H1 (cell line): ENCODE measurements around the gene FAM186B. TPM values are rescaled to one million over a fixed set of nuclear protein-coding genes. Genes with fewer than 3 reads are reported as not detected.

Experiments used
- CTCF ChIA-PET: fragments of 300-600 bp; sonication (Branson Sonifier 250); formaldehyde crosslinking; loops from one replicate; lab custom pipeline; 2021; ENCODE audit not compliant: partially characterized antibody; lab: Charles Lee
- POLR2A ChIA-PET: fragments of 300-600 bp; sonication (Branson Sonifier 250); formaldehyde crosslinking; loops from one replicate; lab custom pipeline; 2021; ENCODE audit warnings: inconsistent platforms; ENCODE audit not compliant: partially characterized antibody; lab: Charles Lee
- DNase-seq, 2 experiments: peaks; one replicate each; pipeline versions ENCODE4 v3.0.0 to v3.0.0-alpha.2; 2010 to 2022; ENCODE audit warnings: low spot score in 2 of 2, low read depth in 1 of 2, mixed read lengths in 1 of 2
- FAIRE-seq: peaks from 2 replicates; lab custom pipeline; 2011; peaks lifted over from hg19 to GRCh38; lab: Jason Lieb, UNC
- H2AFZ ChIP-seq: 2 replicates; pipeline ENCODE4 v1.8.1; 2012; ENCODE audit warnings: low read length, inconsistent platforms
- H2AK5ac ChIP-seq: 2 replicates; pipeline ENCODE4 v1.6.1; 2013; ENCODE audit warnings: low read depth, low read length
- H2BK120ac ChIP-seq: replicated peaks from 2 replicates; pipeline ENCODE3; 2013; ENCODE audit warnings: low read depth, low read length, inconsistent platforms
- H2BK12ac ChIP-seq: 2 replicates; pipeline ENCODE4 v1.6.1; 2013; ENCODE audit warnings: low read depth, low read length
- H2BK15ac ChIP-seq: 2 replicates; pipeline ENCODE4 v1.6.1; 2013; ENCODE audit warnings: low read length
- H2BK20ac ChIP-seq: 2 replicates; pipeline ENCODE4 v1.6.1; 2013; ENCODE audit warnings: low read length
- H2BK5ac ChIP-seq: 2 replicates; pipeline ENCODE4 v1.6.1; 2013; ENCODE audit warnings: low read depth, low read length
- H3K14ac ChIP-seq: 2 replicates; pipeline ENCODE4 v1.6.1; 2013; ENCODE audit warnings: inconsistent platforms; ENCODE audit not compliant: insufficient read length
- H3K18ac ChIP-seq: 2 replicates; pipeline ENCODE4 v1.6.1; 2013; ENCODE audit warnings: low read length; ENCODE audit errors: extremely low read depth
- H3K23ac ChIP-seq: 2 replicates; pipeline ENCODE4 v1.6.1; 2013; ENCODE audit warnings: inconsistent platforms; ENCODE audit not compliant: insufficient read length
- H3K23me2 ChIP-seq: 2 replicates; pipeline ENCODE4 v1.6.1; 2013; ENCODE audit warnings: low read depth, low read length
- H3K27ac ChIP-seq: 2 replicates; pipeline ENCODE4 v1.6.1; 2011; ENCODE audit warnings: low read depth, low read length, inconsistent platforms
- H3K27me3 ChIP-seq, 4 experiments: replicated peaks in 1 of 4; 1 replicate in 1 of 4; 2 replicates in 3 of 4; pipeline versions ENCODE4 v1.6.1 to v1.8.1; 2011 to 2013; ENCODE audit warnings: low read length in 3 of 4, mild to moderate bottlenecking in 3 of 4, inconsistent platforms in 2 of 4, mixed read lengths in 2 of 4, moderate library complexity in 1 of 4; ENCODE audit not compliant: control insufficient read depth in 3 of 4, insufficient read depth in 3 of 4; ENCODE audit errors: extremely low read depth in 1 of 4
- H3K36me3 ChIP-seq, 4 experiments: 2 replicates each; pipeline versions ENCODE4 v1.6.1 to v1.8.1; 2011 to 2013; ENCODE audit warnings: mild to moderate bottlenecking in 4 of 4, low read length in 3 of 4, moderate library complexity in 2 of 4, control low read depth in 1 of 4, inconsistent platforms in 1 of 4; ENCODE audit not compliant: insufficient read depth in 4 of 4, control insufficient read depth in 2 of 4
- H3K4ac ChIP-seq: replicated peaks from 2 replicates; pipeline ENCODE3; 2013; ENCODE audit warnings: low read length, low read depth, mixed read lengths, inconsistent platforms; ENCODE audit not compliant: insufficient read length
- H3K4me1 ChIP-seq, 4 experiments: replicated peaks in 1 of 4; 1 replicate in 1 of 4; 2 replicates in 3 of 4; pipeline versions ENCODE4 v1.6.1 to v1.8.1; 2011 to 2013; ENCODE audit warnings: low read length in 3 of 4, inconsistent platforms in 2 of 4, mixed read lengths in 1 of 4; ENCODE audit not compliant: insufficient read depth in 4 of 4, control insufficient read depth in 3 of 4
- H3K4me2 ChIP-seq, 2 experiments: 2 replicates each; pipeline versions ENCODE4 v1.6.1 to v1.8.1; 2011 to 2013; ENCODE audit warnings: low read depth in 2 of 2, low read length in 2 of 2, control low read depth in 1 of 2, inconsistent platforms in 1 of 2, mild to moderate bottlenecking in 1 of 2; ENCODE audit not compliant: insufficient read depth in 1 of 2
- H3K4me3 ChIP-seq, 4 experiments: fragments of 200-600, 300-600 bp in 1 of 4; sonication (generic), shearing (Covaris generic), sonication (Bioruptor Twin) in 1 of 4; 2 replicates each; pipeline versions ENCODE4 v1.5.1 to v1.8.1; 2011 to 2016; ENCODE audit warnings: low read length in 4 of 4, low read depth in 3 of 4, control low read depth in 2 of 4, inconsistent platforms in 2 of 4, mild to moderate bottlenecking in 2 of 4, mixed read lengths in 1 of 4, moderate library complexity in 1 of 4; ENCODE audit not compliant: insufficient read depth in 2 of 4; ENCODE audit errors: extremely low read depth in 1 of 4
- H3K56ac ChIP-seq: replicated peaks from 2 replicates; pipeline ENCODE3; 2013; ENCODE audit warnings: low read depth, mild to moderate bottlenecking, mixed read lengths, low read length, inconsistent platforms; ENCODE audit not compliant: insufficient read length
- H3K79me1 ChIP-seq: 2 replicates; pipeline ENCODE4 v1.6.1; 2013; ENCODE audit warnings: low read depth, low read length, control low read depth
- H3K79me2 ChIP-seq, 2 experiments: 2 replicates each; pipeline versions ENCODE4 v1.6.1 to v1.8.1; 2012 to 2013; ENCODE audit warnings: low read length in 2 of 2, mild to moderate bottlenecking in 2 of 2, inconsistent platforms in 1 of 2; ENCODE audit not compliant: insufficient read depth in 2 of 2, control insufficient read depth in 1 of 2
- H3K9ac ChIP-seq, 4 experiments: replicated peaks in 1 of 4; 1 replicate in 1 of 4; 2 replicates in 3 of 4; pipeline versions ENCODE4 v1.6.1 to v1.8.1; 2011 to 2013; ENCODE audit warnings: low read depth in 3 of 4, low read length in 3 of 4, control low read depth in 2 of 4, mild to moderate bottlenecking in 2 of 4, moderate library complexity in 2 of 4, inconsistent platforms in 1 of 4; ENCODE audit errors: extremely low read depth in 1 of 4
- H3K9me3 ChIP-seq, 2 experiments: 2 replicates each; pipeline versions ENCODE4 v1.6.1 to v1.8.1; 2012 to 2013; ENCODE audit warnings: mild to moderate bottlenecking in 2 of 2, moderate library complexity in 2 of 2, control low read depth in 1 of 2, inconsistent platforms in 1 of 2, low read depth in 1 of 2, low read length in 1 of 2, mixed read lengths in 1 of 2; ENCODE audit not compliant: insufficient read depth in 2 of 2
- H4K20me1 ChIP-seq, 2 experiments: replicated peaks in 1 of 2; 2 replicates each; pipeline versions ENCODE3 to v1.8.1; 2011 to 2013; ENCODE audit warnings: inconsistent platforms in 2 of 2, low read length in 2 of 2, mild to moderate bottlenecking in 1 of 2; ENCODE audit not compliant: insufficient read depth in 2 of 2, control insufficient read depth in 1 of 2
- H4K5ac ChIP-seq: 2 replicates; pipeline ENCODE4 v1.6.1; 2013; ENCODE audit warnings: low read length, low read depth, mixed read lengths, inconsistent platforms; ENCODE audit not compliant: insufficient read length
- H4K8ac ChIP-seq: 2 replicates; pipeline ENCODE4 v1.8.0; 2013; ENCODE audit warnings: mild to moderate bottlenecking, moderate library complexity, low read length, inconsistent platforms; ENCODE audit not compliant: insufficient read depth; ENCODE audit errors: extremely low read depth
- H4K91ac ChIP-seq: replicated peaks from 2 replicates; pipeline ENCODE3; 2013; ENCODE audit warnings: low read length, mixed read lengths, inconsistent platforms; ENCODE audit not compliant: insufficient read length
- TAF1 ChIP-seq: IDR thresholded peaks from 2 replicates; pipeline ENCODE4 v1.6.1; 2011; ENCODE audit warnings: mild to moderate bottlenecking, low read depth, low read length
- WGBS, 2 experiments: shearing (Covaris generic) in 1 of 2; methylation state at CpG; one replicate each; pipeline versions ENCODE4 v1.1.6 to v1.1.7; 2013 to 2015; ENCODE audit warnings: low lambda C conversion rate in 2 of 2, mixed read lengths in 2 of 2, inconsistent platforms in 1 of 2, low coverage in 1 of 2, missing lambda C conversion rate in 1 of 2; ENCODE audit not compliant: insufficient replicate concordance in 2 of 2, insufficient coverage in 1 of 2, insufficient read length in 1 of 2; ENCODE audit errors: extremely low coverage in 1 of 2, missing lambda C conversion rate in 1 of 2; 5-methylcytosine and 5-hydroxymethylcytosine counted together
- polyA plus RNA-seq, 7 experiments: library from polyadenylated mRNA; depleted of rRNA in 3 of 7; stranded (reverse) in 5 of 7; unstranded in 2 of 7; fragments of >200 nt in 5 of 7; fragments of 200-250 nt in 2 of 7; gene quantifications; 1 replicate in 5 of 7; 2 replicates in 1 of 7; 4 replicates in 1 of 7; pipeline versions ENCODE4 v1.2.1 to v1.2.3, GENCODE V29; 2011 to 2013; ENCODE audit warnings: missing spikeins in 2 of 7, mixed read lengths in 2 of 7
- total RNA-seq: library from RNA; stranded (reverse); fragmentation: NEBNext Ultra II Directional; extraction: Animal tissue kit (Norgen Biotek cat#: 25700); gene quantifications from 2 replicates; pipeline ENCODE4 v1.2.1, GENCODE V29; 2021
- TF ChIP-seq, protein P1 (sequence below), 3 experiments: IDR thresholded peaks; 1 replicate in 2 of 3; 2 replicates in 1 of 3; pipeline versions ENCODE4 v1.5.1 to v1.6.1; 2011; ENCODE audit warnings: low read length in 3 of 3, mild to moderate bottlenecking in 3 of 3, inconsistent platforms in 2 of 3, low read depth in 1 of 3, moderate library complexity in 1 of 3; ENCODE audit not compliant: insufficient read depth in 1 of 3; ENCODE audit errors: control extremely low read depth in 1 of 3
- TF ChIP-seq, protein P2 (sequence below): IDR thresholded peaks from 2 replicates; pipeline ENCODE4 v1.6.1; 2011; ENCODE audit warnings: low read length, improper control_type of control experiment

The FAM186B gene
- total and polyA plus RNA-seq, 2 of the 8 experiments (the other 6 are each of a cell fraction or from before 2014, with no cell fraction given), result 0.12 to 0.73 TPM

GRCh38 chr12:49549735-49550692, 55.4 kb downstream of the FAM186B start:
- peak overlapping the region; percentile 81 for H4K8ac ChIP-seq
- H3K79me1 ChIP-seq, result no peaks in the 10 kb centered on the region
- H3K27me3 ChIP-seq, result peaks cover 6 to 62% (median 51%) of the 10 kb centered on the region in 4 experiments
- H2AK5ac ChIP-seq, result no peak overlapping the region
- no peaks in the 10 kb centered on the region for H3K36me3 ChIP-seq
- peaks cover 8% of the 10 kb centered on the region; the same call in 1 of the 2 replicates for H3K23me2 ChIP-seq
- no peak overlapping the region for H4K5ac ChIP-seq
- peak overlapping the region; percentile 61; the same call in 1 of the 2 replicates for H2AFZ ChIP-seq
- H3K23ac ChIP-seq, result no peak overlapping the region
- no peak overlapping the region for H4K91ac ChIP-seq
- no peaks in the 10 kb centered on the region for H3K9me3 ChIP-seq
- ChIA-PET POLR2A (interaction anchor here (1.2 to 6.7 kb wide), 2 partner anchors 16 to 27 kb away, joined by 3 to 72 read pairs; partner anchors contain the start of gene MCRS1), CTCF (interaction anchor here (0.9 to 14.0 kb wide), 11 partner anchors 10 to 261 kb away, joined by 3 to 171 read pairs (median 6); partner anchors contain the start of genes KCNH3 and MCRS1)
- H3K4me2 ChIP-seq, result peak overlapping the region; percentile 76 to 95
- H2BK20ac ChIP-seq, result peak overlapping the region; percentile 32; the same call in 1 of the 2 replicates
- peak overlapping the region; percentile 72 for H3K4ac ChIP-seq
- peak overlapping the region; percentile 95; the same call in 1 of the 2 replicates for H2BK15ac ChIP-seq
- no peak overlapping the region for H3K18ac ChIP-seq
- H3K27ac ChIP-seq, result no peak overlapping the region
- no peak overlapping the region for H3K14ac ChIP-seq
- no peaks in the 10 kb centered on the region for H3K79me2 ChIP-seq
- H3K56ac ChIP-seq, result no peak overlapping the region
- FAIRE-seq (no peak), DNase-seq (no peak)
- H4K20me1 ChIP-seq, result no peaks in the 10 kb centered on the region
- H3K4me3 ChIP-seq, result peak overlapping the region; percentile 22 to 56 (median 34); a peak in 6 of 8 replicates
- peak overlapping the region; percentile 97; the same call in 1 of the 2 replicates for H2BK12ac ChIP-seq
- H2BK120ac ChIP-seq, result no peak overlapping the region
- no peak overlapping the region for H2BK5ac ChIP-seq
- no peak overlapping the region for H3K9ac ChIP-seq
- H3K4me1 ChIP-seq, result peaks cover 0 to 14% (median 9%) of the 10 kb centered on the region in 4 experiments; a peak in 6 of 7 replicates
- 90% methylated on average over 24 of the region's 28 CpGs; no CpG with 5 or more reads in 1 of the 2 experiments for WGBS, 2 experiments
- TF ChIP-seq, protein P1, sequence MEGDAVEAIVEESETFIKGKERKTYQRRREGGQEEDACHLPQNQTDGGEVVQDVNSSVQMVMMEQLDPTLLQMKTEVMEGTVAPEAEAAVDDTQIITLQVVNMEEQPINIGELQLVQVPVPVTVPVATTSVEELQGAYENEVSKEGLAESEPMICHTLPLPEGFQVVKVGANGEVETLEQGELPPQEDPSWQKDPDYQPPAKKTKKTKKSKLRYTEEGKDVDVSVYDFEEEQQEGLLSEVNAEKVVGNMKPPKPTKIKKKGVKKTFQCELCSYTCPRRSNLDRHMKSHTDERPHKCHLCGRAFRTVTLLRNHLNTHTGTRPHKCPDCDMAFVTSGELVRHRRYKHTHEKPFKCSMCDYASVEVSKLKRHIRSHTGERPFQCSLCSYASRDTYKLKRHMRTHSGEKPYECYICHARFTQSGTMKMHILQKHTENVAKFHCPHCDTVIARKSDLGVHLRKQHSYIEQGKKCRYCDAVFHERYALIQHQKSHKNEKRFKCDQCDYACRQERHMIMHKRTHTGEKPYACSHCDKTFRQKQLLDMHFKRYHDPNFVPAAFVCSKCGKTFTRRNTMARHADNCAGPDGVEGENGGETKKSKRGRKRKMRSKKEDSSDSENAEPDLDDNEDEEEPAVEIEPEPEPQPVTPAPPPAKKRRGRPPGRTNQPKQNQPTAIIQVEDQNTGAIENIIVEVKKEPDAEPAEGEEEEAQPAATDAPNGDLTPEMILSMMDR (IDR thresholded peaks at IDR 0.05; ENCODE audit: control extremely low read depth in 1 of 3, insufficient read depth in 1 of 3, low read depth in 1 of 3, low read length in 3 of 3), result no peak
- no peak for TF ChIP-seq TAF1
- TF ChIP-seq, protein P2, sequence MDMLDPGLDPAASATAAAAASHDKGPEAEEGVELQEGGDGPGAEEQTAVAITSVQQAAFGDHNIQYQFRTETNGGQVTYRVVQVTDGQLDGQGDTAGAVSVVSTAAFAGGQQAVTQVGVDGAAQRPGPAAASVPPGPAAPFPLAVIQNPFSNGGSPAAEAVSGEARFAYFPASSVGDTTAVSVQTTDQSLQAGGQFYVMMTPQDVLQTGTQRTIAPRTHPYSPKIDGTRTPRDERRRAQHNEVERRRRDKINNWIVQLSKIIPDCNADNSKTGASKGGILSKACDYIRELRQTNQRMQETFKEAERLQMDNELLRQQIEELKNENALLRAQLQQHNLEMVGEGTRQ, result no peak
